ENCODE measurements around the gene COMMD10.

DNA sequence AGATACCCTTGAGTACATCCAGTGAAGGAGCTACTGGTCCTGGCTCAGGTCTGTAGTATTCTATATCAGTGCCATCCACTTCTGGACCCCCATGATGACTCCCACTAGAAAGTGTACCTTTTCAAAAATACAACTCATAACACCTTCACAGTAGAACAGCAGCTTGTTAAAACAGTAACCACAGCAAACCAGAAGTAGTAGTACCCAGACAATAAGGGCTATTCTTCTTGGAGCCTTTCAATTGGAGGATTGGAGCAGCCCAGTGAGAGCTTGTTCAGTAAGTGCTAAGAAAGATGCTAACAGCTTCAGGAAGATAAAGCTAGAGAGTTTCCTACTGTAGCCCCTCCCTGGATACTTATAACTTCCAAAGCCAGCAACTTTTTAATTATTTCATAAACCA, 42.5 kb upstream of the COMMD10 start:
- TF ChIP-seq POLR2A (IDR thresholded peaks at IDR 0.05), result no peak
- no peak for TF ChIP-seq CTCF (IDR thresholded peaks at IDR 0.05)
- no peak for TF ChIP-seq EP300 (IDR thresholded peaks at IDR 0.05)
